GM23248 (cell line): ENCODE measurements around the gene NUTM2B. TPM values are rescaled to one million over a fixed set of nuclear protein-coding genes. Genes with fewer than 3 reads are reported as not detected.
"Not testable (repeated sequence)": the region's sequence is repeated elsewhere in the genome, so short reads cannot be mapped to it uniquely, and the experiment has no call there.

Source experiments
- DNase-seq: peaks from one replicate; pipeline ENCODE4 v3.0.0-alpha.2; 2015
- H2AFZ ChIP-seq: fragments of 200-600 bp; sonication (generic); 2 replicates; pipeline ENCODE4 v1.6.1; 2016; ENCODE audit warnings: antibody characterized with exemption
- H3F3A ChIP-seq: fragments of 200-600 bp; sonication (generic); 2 replicates; pipeline ENCODE4 v1.6.1; 2016; ENCODE audit warnings: mild to moderate bottlenecking, antibody characterized with exemption, mixed run types; ENCODE audit not compliant: insufficient read depth
- H3K27ac ChIP-seq: fragments of 200-600 bp; sonication (generic); 2 replicates; pipeline ENCODE4 v1.5.1; 2016; ENCODE audit warnings: mild to moderate bottlenecking
- H3K27me3 ChIP-seq: fragments of 200-600 bp; sonication (generic); replicated peaks from 2 replicates; pipeline ENCODE4 v1.6.1; 2016; ENCODE audit warnings: mild to moderate bottlenecking; ENCODE audit not compliant: insufficient read depth
- H3K36me3 ChIP-seq: fragments of 200-600 bp; sonication (generic); 2 replicates; pipeline ENCODE4 v1.6.1; 2016; ENCODE audit warnings: low read depth, mild to moderate bottlenecking
- H3K4me1 ChIP-seq: fragments of 200-600 bp; sonication (generic); 2 replicates; pipeline ENCODE4 v1.6.1; 2016; ENCODE audit warnings: mild to moderate bottlenecking; ENCODE audit not compliant: insufficient read depth
- H3K4me2 ChIP-seq: fragments of 200-600 bp; sonication (generic); one replicate; pipeline ENCODE4 v1.6.1; 2016; ENCODE audit warnings: mild to moderate bottlenecking; ENCODE audit not compliant: unreplicated experiment
- H3K4me3 ChIP-seq: fragments of 200-600 bp; sonication (generic); 2 replicates; pipeline ENCODE4 v1.5.1; 2016; ENCODE audit warnings: mild to moderate bottlenecking
- H3K79me2 ChIP-seq: fragments of 200-600 bp; sonication (generic); 2 replicates; pipeline ENCODE4 v1.6.1; 2016; ENCODE audit warnings: mild to moderate bottlenecking; ENCODE audit not compliant: insufficient read depth
- H3K9ac ChIP-seq: fragments of 200-600 bp; sonication (generic); 2 replicates; pipeline ENCODE4 v1.6.1; 2016; ENCODE audit warnings: mild to moderate bottlenecking
- H3K9me2 ChIP-seq: fragments of 200-600 bp; sonication (generic); 2 replicates; pipeline ENCODE4 v1.6.1; 2016; ENCODE audit warnings: mixed run types, mild to moderate bottlenecking, moderate library complexity; ENCODE audit not compliant: insufficient read depth
- H3K9me3 ChIP-seq: fragments of 200-600 bp; sonication (generic); one replicate; pipeline ENCODE4 v1.6.1; 2017; ENCODE audit warnings: low read depth
- H4K20me1 ChIP-seq: fragments of 200-600 bp; sonication (generic); 2 replicates; pipeline ENCODE4 v1.6.0; 2016; ENCODE audit not compliant: insufficient read depth
- WGBS, 2 experiments: methylation state at CpG; one replicate each; pipeline ENCODE4 v1.1.6; 2015 to 2017; ENCODE audit warnings: low lambda C conversion rate in 2 of 2, low coverage in 1 of 2; ENCODE audit errors: missing lambda C conversion rate in 2 of 2; 5-methylcytosine and 5-hydroxymethylcytosine counted together
- in situ Hi-C: fragments of 300-500 bp; cut with MboI; formaldehyde crosslinking; loops from 2 replicates; pipeline ENCODE4 v1.15.0; 2020
- polyA plus RNA-seq: library from polyadenylated mRNA; unstranded; fragments of >200 nt; fragmentation: Nextera tagmentation; extraction: Ambion mirVana; gene quantifications from 2 replicates; pipeline ENCODE4 v1.2.1, GENCODE V29; 2016
- total RNA-seq: library from RNA; depleted of rRNA; stranded (reverse); fragments of >200 nt; shearing (Covaris generic); gene quantifications from 2 replicates; pipeline ENCODE4 v1.2.3, GENCODE V29; 2014

The NUTM2B gene
- total and polyA plus RNA-seq, 2 experiments from 2014 or later: 0.76 TPM; not detected in 1

GRCh38 chr10:79683884-79684720, 18.9 kb upstream of the NUTM2B start:
- H2AFZ ChIP-seq, H3K27ac ChIP-seq, H3K4me1 ChIP-seq, DNase-seq, H3K27me3 ChIP-seq, H3K9me2 ChIP-seq, H3K36me3 ChIP-seq, H3K9me3 ChIP-seq, in situ Hi-C loops, H3K79me2 ChIP-seq, H3K4me2 ChIP-seq, H4K20me1 ChIP-seq, H3F3A ChIP-seq, H3K9ac ChIP-seq, H3K4me3 ChIP-seq: not testable (repeated sequence)
- WGBS, 2 experiments: 92 to 94% methylated on average over 38 to 41 of the region's 41 CpGs

GRCh38 chr10:79685044-79685685, 17.9 kb upstream of the NUTM2B start:
- 78 to 83% methylated on average over 14 to 21 of the region's 21 CpGs for WGBS, 2 experiments
- H3K27ac ChIP-seq, in situ Hi-C loops, H3K9me2 ChIP-seq, H3F3A ChIP-seq, H2AFZ ChIP-seq, H3K4me2 ChIP-seq, H3K36me3 ChIP-seq, H3K4me3 ChIP-seq, H3K4me1 ChIP-seq, H3K27me3 ChIP-seq, H3K79me2 ChIP-seq, H3K9ac ChIP-seq, H4K20me1 ChIP-seq, H3K9me3 ChIP-seq: not testable (repeated sequence)
- DNase-seq: peak; percentile 4

DNA sequence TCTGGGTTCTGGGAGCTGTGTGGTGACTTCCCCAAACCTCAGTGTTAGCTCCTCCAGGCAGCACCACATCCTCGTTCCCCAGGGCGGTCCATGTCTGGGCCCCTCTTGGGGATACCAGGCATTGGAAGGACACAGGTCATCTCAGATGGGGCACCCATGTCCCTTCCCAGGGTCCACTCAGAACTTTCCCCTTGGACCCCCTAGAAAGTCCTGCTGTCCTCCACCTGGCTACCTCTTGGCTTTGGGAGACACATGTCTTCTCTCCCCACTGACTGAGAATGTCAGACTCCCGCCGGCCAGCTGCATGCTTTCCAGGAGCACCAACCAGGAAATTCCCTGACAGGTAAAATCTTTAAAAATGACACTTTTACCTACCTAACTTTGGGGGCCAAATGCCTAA, 16.4 kb upstream of the NUTM2B start:
- DNase-seq, in situ Hi-C loops, H3K9ac ChIP-seq, H3K4me3 ChIP-seq, H4K20me1 ChIP-seq, H3K27ac ChIP-seq, H2AFZ ChIP-seq, H3F3A ChIP-seq, H3K4me1 ChIP-seq, H3K9me3 ChIP-seq, H3K27me3 ChIP-seq, H3K36me3 ChIP-seq, H3K79me2 ChIP-seq, H3K9me2 ChIP-seq, H3K4me2 ChIP-seq: not testable (repeated sequence)
- 82 to 83% methylated on average over 4 of the region's 4 CpGs for WGBS, 2 experiments

GRCh38 chr10:79687406-79688150, 15.4 kb upstream of the NUTM2B start:
- H3K4me2 ChIP-seq, H3K9me3 ChIP-seq, H3K27ac ChIP-seq, H3K36me3 ChIP-seq, H3K9me2 ChIP-seq, H3K4me3 ChIP-seq, H3K27me3 ChIP-seq, DNase-seq, H3F3A ChIP-seq, H3K9ac ChIP-seq, in situ Hi-C loops, H4K20me1 ChIP-seq, H2AFZ ChIP-seq, H3K4me1 ChIP-seq, H3K79me2 ChIP-seq: not testable (repeated sequence)
- WGBS, 2 experiments: 91 to 93% methylated on average over 6 of the region's 6 CpGs

DNA sequence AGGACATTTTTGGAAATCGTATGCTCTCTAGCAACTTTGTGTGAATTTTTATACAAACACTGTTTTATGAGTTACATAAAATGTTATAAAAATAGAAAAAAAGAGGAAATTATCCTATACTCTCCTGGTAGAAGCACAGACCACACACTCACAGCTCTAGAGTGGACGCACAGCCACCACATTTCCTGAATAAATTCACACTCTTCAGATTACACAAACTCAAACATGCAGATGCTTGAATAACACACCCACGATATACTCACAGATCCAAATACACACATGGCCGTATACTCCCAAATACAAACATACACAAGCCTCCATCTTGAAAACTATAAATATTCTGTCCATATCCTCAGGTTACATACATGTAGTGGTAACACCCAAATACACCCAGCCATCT, 14.2 kb upstream of the NUTM2B start:
- DNase-seq, H3K9me2 ChIP-seq, H3K4me2 ChIP-seq, H3K9ac ChIP-seq, H3K27me3 ChIP-seq, H3K79me2 ChIP-seq, H3K4me3 ChIP-seq, H3K27ac ChIP-seq, H3K36me3 ChIP-seq, H2AFZ ChIP-seq, H3K9me3 ChIP-seq, in situ Hi-C loops, H3F3A ChIP-seq, H3K4me1 ChIP-seq, H4K20me1 ChIP-seq: not testable (repeated sequence)
- 72 to 77% methylated on average over 4 of the region's 4 CpGs for WGBS, 2 experiments

- H3K27me3 ChIP-seq, H3K27ac ChIP-seq, in situ Hi-C loops, H3K4me3 ChIP-seq, H3K4me2 ChIP-seq, H3K9me3 ChIP-seq, H3K9ac ChIP-seq, H3K36me3 ChIP-seq, DNase-seq, H3K4me1 ChIP-seq, H2AFZ ChIP-seq, H3F3A ChIP-seq, H3K9me2 ChIP-seq, H3K79me2 ChIP-seq, H4K20me1 ChIP-seq: not testable (repeated sequence)
- 88 to 100% methylated on average over 2 to 3 of the region's 6 CpGs for WGBS, 2 experiments
Observed at GRCh38 chr10:79696596-79696995, 6.4 kb upstream of the NUTM2B start.

GRCh38 chr10:79697141-79697540, 5.9 kb upstream of the NUTM2B start:
- H3K4me1 ChIP-seq, H3K9me3 ChIP-seq, H3K9ac ChIP-seq, DNase-seq, H2AFZ ChIP-seq, H4K20me1 ChIP-seq, H3F3A ChIP-seq, H3K27ac ChIP-seq, in situ Hi-C loops, H3K27me3 ChIP-seq, H3K79me2 ChIP-seq, H3K9me2 ChIP-seq, H3K36me3 ChIP-seq, H3K4me2 ChIP-seq, H3K4me3 ChIP-seq: not testable (repeated sequence)
- 75 to 80% methylated on average over 3 of the region's 5 CpGs for WGBS, 2 experiments
